IgD-negative memory B cell (primary cell): ENCODE measurements around the gene EXOC4. TPM values are rescaled to one million over a fixed set of nuclear protein-coding genes. Genes with fewer than 3 reads are reported as not detected.

ENCODE experiments used
- H3K27ac Mint-ChIP-seq, 3 donors: one replicate each; pipeline ENCODE4 v1.8.0; 2020 to 2022; ENCODE audit warnings: mild to moderate bottlenecking in 3 of 3, mixed read lengths in 3 of 3, moderate library complexity in 1 of 3
- H3K27me3 Mint-ChIP-seq: one replicate; pipeline ENCODE4 v1.8.0; 2021; ENCODE audit warnings: mixed read lengths
- H3K36me3 Mint-ChIP-seq: one replicate; pipeline ENCODE4 v1.8.0; 2020; ENCODE audit warnings: mild to moderate bottlenecking, mixed read lengths
- H3K4me1 Mint-ChIP-seq, 3 donors: one replicate each; pipeline ENCODE4 v1.8.0; 2020 to 2022; ENCODE audit warnings: mixed read lengths in 3 of 3, mild to moderate bottlenecking in 1 of 3
- H3K4me3 Mint-ChIP-seq, 4 donors: one replicate each; pipeline ENCODE4 v1.8.0; 2020 to 2022; ENCODE audit warnings: mild to moderate bottlenecking in 4 of 4, mixed read lengths in 4 of 4, moderate library complexity in 3 of 4
- H3K9me3 Mint-ChIP-seq, 3 donors: one replicate each; pipeline ENCODE4 v1.8.0; 2020 to 2021; ENCODE audit warnings: mixed read lengths in 3 of 3, mild to moderate bottlenecking in 1 of 3
- polyA plus RNA-seq: library from polyadenylated mRNA; unstranded; fragments of 300-500 nt; fragmentation: Illumina TruSeq; gene quantifications from one replicate; pipeline ENCODE4 v1.2.3, GENCODE V29; 2021

Gene EXOC4
- polyA plus RNA-seq, 1 donor from 2014 or later, result 34.5 TPM

DNA sequence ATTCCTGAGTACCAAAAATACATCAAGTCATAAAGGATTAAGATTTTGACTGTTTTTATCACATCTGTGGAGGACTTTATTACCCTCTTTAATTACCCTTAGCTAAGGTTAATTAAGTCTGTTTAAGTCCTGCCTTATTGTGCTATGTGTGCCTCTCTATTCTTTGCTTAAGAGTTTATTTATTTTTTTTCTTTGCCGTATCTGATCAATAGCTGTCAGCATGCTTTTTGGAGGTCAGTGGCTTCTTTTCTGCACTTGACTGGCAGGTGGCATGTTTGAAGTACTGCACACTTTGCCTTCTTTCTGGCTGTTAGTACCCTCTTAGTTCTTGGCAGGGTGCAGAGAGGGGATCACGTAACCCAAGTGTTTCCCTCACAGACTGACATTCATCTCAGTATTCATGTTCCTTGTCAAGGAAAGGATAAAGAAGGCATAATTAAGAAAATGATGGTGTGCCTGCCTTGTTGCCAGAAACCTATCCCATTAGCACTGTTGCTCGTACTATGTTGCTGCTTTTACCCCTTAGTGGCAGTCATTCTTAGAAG, 225.8 kb downstream of the EXOC4 start:
- H3K27ac Mint-ChIP-seq, result no peak overlapping the region
- H3K4me1 Mint-ChIP-seq, result peaks cover 0 to 5% (median 3%) of the 10 kb centered on the region in 3 donors
- H3K27me3 Mint-ChIP-seq, result no peaks in the 10 kb centered on the region
- peaks cover 9% of the 10 kb centered on the region for H3K36me3 Mint-ChIP-seq
- H3K9me3 Mint-ChIP-seq, result no peaks in the 10 kb centered on the region
- no peak overlapping the region for H3K4me3 Mint-ChIP-seq

DNA sequence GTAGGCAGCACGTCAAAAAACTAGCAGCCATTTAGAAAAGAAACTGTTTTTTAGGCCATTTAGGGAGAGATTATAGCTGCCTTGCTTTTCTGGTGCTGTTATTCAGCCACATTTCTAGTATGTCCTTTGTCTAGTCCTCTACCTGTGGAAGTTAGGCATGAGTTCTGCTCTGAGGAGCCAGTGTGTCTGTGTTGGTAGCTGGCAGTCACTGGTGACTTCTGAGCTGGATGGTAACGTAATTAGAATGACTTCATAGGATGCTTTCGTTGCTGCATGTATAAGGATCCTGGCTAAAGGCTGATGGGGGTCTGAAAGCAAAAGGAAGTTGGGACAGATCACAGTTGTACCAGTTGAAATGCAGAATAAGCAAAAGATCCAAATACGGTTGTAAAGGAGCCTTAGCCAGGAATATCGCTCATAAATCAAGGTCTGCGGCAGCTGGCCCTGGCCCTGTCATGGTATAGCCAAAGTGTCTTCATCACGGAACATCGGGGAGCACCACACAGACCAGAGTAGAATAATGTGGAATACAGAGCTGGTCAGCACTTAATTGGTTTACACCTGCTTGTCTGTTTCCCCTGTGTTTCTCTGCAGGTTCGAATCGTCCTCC, 226.7 kb downstream of the EXOC4 start:
- H3K4me3 Mint-ChIP-seq, result peak overlapping the region in 1 of 4 donors; percentile 40
- no peaks in the 10 kb centered on the region for H3K9me3 Mint-ChIP-seq
- no peaks in the 10 kb centered on the region for H3K27me3 Mint-ChIP-seq
- peaks cover 2 to 5% (median 3%) of the 10 kb centered on the region in 3 donors for H3K4me1 Mint-ChIP-seq
- no peak overlapping the region for H3K27ac Mint-ChIP-seq
- peaks cover 17% of the 10 kb centered on the region for H3K36me3 Mint-ChIP-seq

DNA sequence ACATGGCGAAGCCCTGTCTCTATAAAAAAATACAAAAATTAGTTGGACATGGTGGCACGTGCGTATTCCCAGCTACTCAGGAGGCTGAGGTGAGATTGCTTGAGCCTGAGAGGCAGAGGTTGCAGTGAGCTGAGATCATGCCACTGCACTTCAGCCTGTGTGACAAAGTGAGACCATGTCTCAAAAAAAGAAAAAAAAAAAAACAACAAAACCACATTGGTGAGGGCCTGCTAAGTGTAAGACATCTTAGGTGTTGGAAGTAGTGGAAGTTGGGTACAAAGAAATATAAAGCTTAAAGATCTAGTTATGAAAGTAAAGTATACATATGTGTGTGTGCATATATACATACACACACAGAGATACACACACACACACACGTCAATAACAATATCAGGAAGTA, 228.0 kb downstream of the EXOC4 start:
- peaks cover 20% of the 10 kb centered on the region for H3K36me3 Mint-ChIP-seq
- H3K4me1 Mint-ChIP-seq, result peaks cover 2 to 5% (median 3%) of the 10 kb centered on the region in 3 donors
- H3K4me3 Mint-ChIP-seq, result peak overlapping the region in 1 of 4 donors; percentile 23
- no peaks in the 10 kb centered on the region for H3K9me3 Mint-ChIP-seq
- H3K27me3 Mint-ChIP-seq, result no peaks in the 10 kb centered on the region
- no peak overlapping the region for H3K27ac Mint-ChIP-seq

DNA sequence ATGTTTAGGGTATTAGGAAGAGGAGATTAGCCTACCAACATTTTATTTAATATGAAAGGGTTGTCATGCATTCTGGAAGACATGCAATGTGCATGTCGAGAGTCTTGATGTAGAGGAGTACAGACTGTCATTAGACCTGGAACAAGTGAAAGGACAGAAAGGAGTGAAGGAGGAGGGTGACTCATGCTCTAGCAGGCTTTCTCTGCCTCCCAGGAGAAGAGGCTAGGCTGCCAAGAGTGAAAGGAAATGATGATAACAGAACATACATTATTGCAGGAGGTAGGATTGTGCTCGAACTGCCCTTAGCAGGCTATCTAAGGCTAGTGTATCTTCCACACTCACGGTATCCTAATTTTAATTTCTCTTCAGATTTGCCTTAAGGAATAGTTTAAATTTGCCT, 228.8 kb downstream of the EXOC4 start:
- H3K4me1 Mint-ChIP-seq, result peaks cover 2 to 5% (median 3%) of the 10 kb centered on the region in 3 donors
- H3K4me3 Mint-ChIP-seq, result no peak overlapping the region
- H3K27me3 Mint-ChIP-seq, result no peaks in the 10 kb centered on the region
- no peak overlapping the region for H3K27ac Mint-ChIP-seq
- H3K36me3 Mint-ChIP-seq, result peaks cover 22% of the 10 kb centered on the region
- no peaks in the 10 kb centered on the region for H3K9me3 Mint-ChIP-seq

DNA sequence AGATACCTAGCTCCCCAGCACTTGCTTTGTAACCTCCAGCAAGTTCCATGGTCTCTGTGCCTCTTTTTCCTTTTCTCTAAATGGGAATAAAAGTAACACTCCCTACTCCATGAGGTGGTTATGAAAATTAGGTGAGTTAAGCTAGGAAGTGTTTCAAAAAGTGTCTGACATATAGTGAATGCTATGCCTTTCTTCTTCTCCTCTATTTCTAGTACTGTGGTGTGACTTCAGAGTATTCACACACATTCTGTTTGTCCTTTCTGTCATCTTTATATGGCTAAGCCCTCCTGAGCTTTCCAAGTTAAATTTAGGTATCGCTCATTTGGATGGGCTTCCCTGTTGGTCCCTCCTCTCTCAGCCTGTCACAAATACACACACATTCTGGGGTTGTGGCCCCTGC, 229.7 kb downstream of the EXOC4 start:
- H3K27ac Mint-ChIP-seq, result no peak overlapping the region
- H3K27me3 Mint-ChIP-seq, result no peaks in the 10 kb centered on the region
- peaks cover 2 to 5% (median 3%) of the 10 kb centered on the region in 3 donors for H3K4me1 Mint-ChIP-seq
- peaks cover 22% of the 10 kb centered on the region for H3K36me3 Mint-ChIP-seq
- H3K4me3 Mint-ChIP-seq, result no peak overlapping the region
- H3K9me3 Mint-ChIP-seq, result no peaks in the 10 kb centered on the region

DNA sequence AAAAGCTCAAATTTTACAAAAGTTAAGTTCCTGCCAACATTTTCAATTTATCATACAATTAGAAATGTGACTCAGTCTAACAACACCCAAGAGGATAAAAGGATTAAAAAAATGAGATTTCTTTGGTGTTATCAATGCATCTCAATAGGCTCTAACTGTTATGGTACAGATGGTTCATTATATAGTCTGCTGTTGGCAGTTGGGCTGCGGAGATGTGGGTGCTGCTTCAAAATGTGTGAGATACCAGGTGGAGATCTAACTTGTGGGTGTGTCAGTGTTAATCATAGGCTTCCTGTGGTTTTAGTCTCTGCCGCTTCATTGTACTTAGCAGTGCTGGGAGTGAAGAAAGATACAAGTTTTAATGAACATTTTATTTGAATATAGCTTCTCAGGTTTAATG, 231.2 kb downstream of the EXOC4 start:
- peaks cover 0 to 2% (median 0%) of the 10 kb centered on the region in 3 donors for H3K9me3 Mint-ChIP-seq
- peak overlapping the region in 1 of 4 donors; percentile 9 for H3K4me3 Mint-ChIP-seq
- peak overlapping the region in 1 of 3 donors; percentile 6 for H3K27ac Mint-ChIP-seq
- no peaks in the 10 kb centered on the region for H3K27me3 Mint-ChIP-seq
- peaks cover 20% of the 10 kb centered on the region for H3K36me3 Mint-ChIP-seq
- peaks cover 2 to 5% (median 3%) of the 10 kb centered on the region in 3 donors for H3K4me1 Mint-ChIP-seq

DNA sequence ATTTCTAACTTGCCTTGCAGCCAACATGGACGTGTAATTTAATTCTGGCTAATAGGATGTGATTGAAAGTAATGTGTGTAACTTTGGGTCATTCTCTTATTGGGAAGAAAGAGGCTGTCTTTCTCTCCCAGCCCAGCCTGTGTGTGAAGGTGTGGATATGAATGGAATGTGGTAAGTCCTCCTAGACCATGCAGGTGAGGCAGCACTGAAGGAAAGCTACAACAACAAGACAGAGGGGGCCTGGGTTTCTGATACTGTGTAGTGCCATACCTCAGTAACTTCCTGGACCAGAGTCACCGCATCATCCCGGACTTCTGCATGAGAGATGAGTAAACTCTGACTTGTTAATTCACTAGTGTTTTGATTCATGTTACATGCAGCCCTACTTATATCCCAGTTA, 237.0 kb downstream of the EXOC4 start:
- no peak overlapping the region for H3K4me3 Mint-ChIP-seq
- H3K9me3 Mint-ChIP-seq, result peaks cover 0 to 2% (median 0%) of the 10 kb centered on the region in 3 donors
- no peaks in the 10 kb centered on the region for H3K27me3 Mint-ChIP-seq
- no peaks in the 10 kb centered on the region for H3K4me1 Mint-ChIP-seq
- peaks cover 10% of the 10 kb centered on the region for H3K36me3 Mint-ChIP-seq
- H3K27ac Mint-ChIP-seq, result no peak overlapping the region

DNA sequence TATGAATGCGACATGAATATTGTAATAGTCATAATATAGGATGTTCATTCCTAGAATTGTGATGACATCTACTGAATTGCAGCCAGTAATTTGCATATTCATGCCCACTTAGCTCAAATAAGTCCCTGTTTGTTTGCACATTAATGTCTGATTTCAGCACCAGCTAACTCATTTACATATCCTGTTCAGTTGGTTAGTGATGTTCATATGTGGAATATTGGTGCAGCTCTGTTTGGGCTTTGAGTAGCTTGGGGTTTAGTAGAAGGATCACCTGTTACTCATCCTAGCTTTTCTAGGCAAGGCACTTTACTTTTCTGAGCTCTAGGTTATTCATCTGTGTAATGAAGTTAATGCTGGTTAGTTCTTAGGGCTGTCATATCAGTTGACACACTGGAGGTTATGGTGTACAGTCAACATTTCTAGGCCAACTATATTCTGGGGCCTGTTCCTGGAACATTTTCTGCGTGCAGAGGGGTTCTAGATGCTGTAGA, 238.4 kb downstream of the EXOC4 start:
- Mint-ChIP-seq H3K36me3 (peaks cover 5% of the 10 kb centered on the region), H3K4me3 (no peak overlapping the region), H3K9me3 (peaks cover 0 to 2% (median 0%) of the 10 kb centered on the region in 3 donors), H3K27ac (no peak overlapping the region), H3K27me3 (no peaks in the 10 kb centered on the region), H3K4me1 (no peaks in the 10 kb centered on the region)

DNA sequence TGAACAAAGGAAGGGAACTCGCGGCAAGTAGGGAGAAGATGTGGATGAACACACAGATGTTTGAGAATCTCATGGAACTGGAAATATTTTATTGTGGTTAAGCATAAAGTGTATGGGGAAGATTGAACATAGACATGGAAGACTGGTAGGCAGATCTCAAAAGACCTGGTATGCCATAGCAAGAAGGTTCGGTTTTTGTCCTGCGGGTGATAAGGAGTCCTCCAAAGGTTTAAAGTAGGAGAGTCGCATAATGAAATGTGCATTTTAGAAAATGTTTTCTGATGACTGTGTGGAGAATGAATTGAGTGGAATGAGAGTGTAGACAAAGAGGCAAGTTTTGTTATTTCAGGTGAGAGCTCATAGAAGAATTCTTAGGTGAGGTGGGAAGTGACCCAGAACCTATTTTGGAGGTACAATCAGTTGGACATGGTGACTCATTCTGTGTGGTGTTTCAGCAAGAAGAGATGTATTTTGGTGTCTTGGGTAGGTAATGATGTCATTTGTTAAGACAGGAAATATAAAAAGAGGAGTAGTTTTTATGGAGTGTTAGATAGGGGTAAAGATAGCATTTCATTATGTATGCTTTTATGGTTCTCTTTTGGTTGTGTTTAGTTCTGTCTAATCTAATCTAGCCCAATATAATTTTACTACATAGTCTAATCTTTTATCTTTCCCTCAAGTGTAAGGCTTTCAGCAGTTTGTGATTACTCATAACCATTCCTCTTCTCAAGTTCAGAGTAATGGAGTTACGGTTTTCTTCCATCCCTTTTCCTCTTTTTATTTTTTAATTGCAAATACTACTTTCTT, 239.2 kb downstream of the EXOC4 start:
- no peaks in the 10 kb centered on the region for H3K4me1 Mint-ChIP-seq
- no peak overlapping the region for H3K4me3 Mint-ChIP-seq
- H3K36me3 Mint-ChIP-seq, result peaks cover 8% of the 10 kb centered on the region
- H3K27ac Mint-ChIP-seq, result no peak overlapping the region
- H3K27me3 Mint-ChIP-seq, result no peaks in the 10 kb centered on the region
- H3K9me3 Mint-ChIP-seq, result peaks cover 0 to 2% (median 0%) of the 10 kb centered on the region in 3 donors

DNA sequence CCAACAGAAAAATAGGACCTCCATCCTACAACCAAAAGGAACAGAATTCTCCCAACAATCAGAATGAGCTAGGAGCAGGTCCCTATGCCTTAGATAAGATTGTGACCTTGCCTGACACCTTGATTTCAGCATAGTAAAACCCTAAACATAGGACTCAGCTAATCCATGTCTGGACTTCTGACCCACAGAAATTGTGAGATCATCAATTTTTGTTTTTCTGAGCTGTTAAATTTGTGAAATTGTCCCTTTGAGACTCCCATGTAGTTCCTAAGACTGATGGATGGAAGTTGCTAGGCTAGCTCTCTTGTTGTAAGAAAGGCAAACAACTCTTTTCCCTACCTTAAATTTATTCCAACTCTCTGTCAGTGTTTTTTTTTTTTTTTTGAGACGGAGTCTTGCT, 244.2 kb downstream of the EXOC4 start:
- no peaks in the 10 kb centered on the region for H3K4me1 Mint-ChIP-seq
- H3K4me3 Mint-ChIP-seq, result no peak overlapping the region
- no peaks in the 10 kb centered on the region for H3K27me3 Mint-ChIP-seq
- H3K27ac Mint-ChIP-seq, result no peak overlapping the region
- no peaks in the 10 kb centered on the region for H3K9me3 Mint-ChIP-seq
- peaks cover 9% of the 10 kb centered on the region for H3K36me3 Mint-ChIP-seq

DNA sequence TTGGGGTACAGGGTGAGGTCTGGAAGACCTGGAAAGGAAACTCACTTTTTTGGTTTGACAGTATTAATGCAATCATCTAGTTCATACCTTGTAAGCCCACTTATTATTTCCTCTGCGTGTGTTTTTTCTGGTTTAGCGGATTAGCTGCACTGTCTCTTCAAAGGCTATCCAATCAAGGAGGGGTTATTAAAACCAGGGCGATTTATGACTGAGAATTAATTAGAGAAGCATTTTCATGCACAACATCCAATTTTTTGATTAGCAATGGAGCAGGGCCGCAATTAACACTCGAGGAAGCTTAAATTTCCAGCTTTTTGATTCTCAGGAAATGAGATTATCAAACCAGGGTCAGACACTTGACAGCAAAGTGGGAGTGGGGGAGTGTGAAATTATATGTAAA, 248.9 kb downstream of the EXOC4 start:
- H3K4me3 Mint-ChIP-seq, result no peak overlapping the region
- H3K9me3 Mint-ChIP-seq, result no peaks in the 10 kb centered on the region
- H3K27ac Mint-ChIP-seq, result no peak overlapping the region

DNA sequence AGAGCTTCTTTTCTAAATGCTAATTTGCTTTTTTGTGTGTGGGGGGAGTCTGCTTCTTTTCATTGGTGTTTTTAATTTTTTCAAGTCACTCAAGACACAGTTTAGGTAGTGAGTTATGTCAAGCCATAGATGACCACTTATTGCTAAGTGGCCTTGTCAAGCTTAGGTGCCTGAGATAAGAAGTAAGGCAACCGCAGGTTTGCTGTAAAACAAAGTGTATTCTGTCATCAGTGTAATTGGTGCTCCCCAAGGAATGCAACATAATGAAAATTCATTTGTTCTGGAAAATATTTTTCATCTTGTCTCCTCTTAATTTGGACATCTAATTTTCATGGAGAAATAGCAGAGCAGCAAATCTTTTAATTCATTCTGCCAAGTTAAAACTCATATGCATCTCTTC, 249.6 kb downstream of the EXOC4 start:
- Mint-ChIP-seq H3K27ac (no peak overlapping the region), H3K9me3 (no peaks in the 10 kb centered on the region), H3K4me3 (no peak overlapping the region), H3K36me3 (peaks cover 10% of the 10 kb centered on the region), H3K4me1 (no peaks in the 10 kb centered on the region), H3K27me3 (no peaks in the 10 kb centered on the region)

More for the DNA sequence above, 248.9 kb downstream of the EXOC4 start:
- H3K4me1 Mint-ChIP-seq, result no peaks in the 10 kb centered on the region
- H3K36me3 Mint-ChIP-seq, result peaks cover 10% of the 10 kb centered on the region
- no peaks in the 10 kb centered on the region for H3K27me3 Mint-ChIP-seq

DNA sequence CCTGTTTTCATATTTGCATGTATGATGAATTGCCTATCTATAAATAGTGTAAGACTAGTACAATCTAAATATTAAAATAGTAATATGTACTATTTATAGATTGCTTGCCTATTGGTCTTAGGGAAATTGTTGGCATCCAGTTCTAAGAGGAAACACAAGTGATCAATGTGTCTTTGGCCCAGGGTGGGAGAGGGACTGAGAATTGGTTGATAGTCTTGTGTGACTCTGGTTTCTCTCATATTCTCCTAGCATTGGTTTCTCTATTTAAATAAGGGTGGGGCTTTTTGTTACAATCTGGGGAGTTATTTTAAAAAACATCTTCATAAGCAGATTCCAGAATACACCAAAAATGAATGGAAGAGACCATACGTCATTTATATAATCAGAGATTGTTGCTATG, 250.1 kb downstream of the EXOC4 start:
- H3K4me3 Mint-ChIP-seq, result no peak overlapping the region
- no peaks in the 10 kb centered on the region for H3K27me3 Mint-ChIP-seq
- H3K9me3 Mint-ChIP-seq, result no peaks in the 10 kb centered on the region
- no peak overlapping the region for H3K27ac Mint-ChIP-seq
- peaks cover 6% of the 10 kb centered on the region for H3K36me3 Mint-ChIP-seq
- no peaks in the 10 kb centered on the region for H3K4me1 Mint-ChIP-seq

DNA sequence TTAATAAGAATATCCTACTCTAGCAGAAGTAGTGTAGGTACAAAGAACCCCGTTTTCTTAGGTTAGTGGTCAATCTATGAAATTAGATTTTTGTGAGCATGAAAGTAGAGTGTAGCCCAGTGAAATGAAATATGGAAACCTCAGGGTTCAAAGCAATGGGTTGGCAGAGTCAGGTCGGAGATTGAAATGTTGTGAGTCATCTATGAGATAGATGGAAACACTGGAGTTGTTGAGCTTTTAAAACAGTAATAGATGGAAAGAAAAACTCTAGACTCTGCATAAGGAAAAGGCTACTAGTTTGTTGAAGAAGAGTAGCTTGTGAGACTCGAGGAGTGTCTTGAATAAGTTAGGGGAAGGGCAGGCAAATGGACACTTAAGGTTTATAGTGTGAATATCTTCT, 251.9 kb downstream of the EXOC4 start:
- Mint-ChIP-seq H3K27me3 (no peaks in the 10 kb centered on the region), H3K9me3 (peaks cover 0 to 6% (median 0%) of the 10 kb centered on the region in 3 donors), H3K4me1 (no peaks in the 10 kb centered on the region), H3K4me3 (no peak overlapping the region), H3K36me3 (peaks cover 4% of the 10 kb centered on the region), H3K27ac (no peak overlapping the region)

DNA sequence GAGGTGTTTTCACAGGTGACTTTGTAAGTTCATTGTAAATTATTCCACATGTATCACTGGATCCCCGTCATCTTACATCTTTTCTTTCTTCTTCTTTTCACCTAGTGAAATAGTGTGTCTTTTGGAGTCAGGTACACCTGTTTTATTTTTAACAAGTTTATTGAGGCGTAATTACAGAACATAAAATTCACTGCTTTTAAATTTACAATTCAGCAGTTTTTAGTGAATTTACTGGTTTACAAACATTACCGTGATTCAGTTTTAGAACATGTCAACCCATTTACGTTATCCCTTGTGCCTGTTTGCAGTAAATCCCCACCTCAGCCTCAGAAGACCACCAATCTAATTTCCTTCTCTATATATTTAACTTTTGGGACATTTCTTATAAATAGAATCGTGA, 256.9 kb downstream of the EXOC4 start:
- Mint-ChIP-seq H3K27me3 (no peaks in the 10 kb centered on the region), H3K4me1 (peaks cover 0 to 3% (median 0%) of the 10 kb centered on the region in 3 donors), H3K4me3 (no peak overlapping the region), H3K36me3 (peaks cover 16% of the 10 kb centered on the region), H3K9me3 (peaks cover 2 to 23% (median 2%) of the 10 kb centered on the region in 3 donors), H3K27ac (peak overlapping the region in 1 of 3 donors; percentile 76)
